EL (cell line): Measurements from ENCODE around the gene RBM28.

ENCODE experiments used
- DNase-seq: peaks from one replicate; pipeline ENCODE4 v3.0.0-alpha.2; 2016

The RBM28 gene

GRCh38 chr7:128255271-128255670 is 88.4 kb downstream of the RBM28 start:
- DNase-seq, result no peak

GRCh38 chr7:128254470-128254869 is 89.2 kb downstream of the RBM28 start:
- no peak for DNase-seq

DNA sequence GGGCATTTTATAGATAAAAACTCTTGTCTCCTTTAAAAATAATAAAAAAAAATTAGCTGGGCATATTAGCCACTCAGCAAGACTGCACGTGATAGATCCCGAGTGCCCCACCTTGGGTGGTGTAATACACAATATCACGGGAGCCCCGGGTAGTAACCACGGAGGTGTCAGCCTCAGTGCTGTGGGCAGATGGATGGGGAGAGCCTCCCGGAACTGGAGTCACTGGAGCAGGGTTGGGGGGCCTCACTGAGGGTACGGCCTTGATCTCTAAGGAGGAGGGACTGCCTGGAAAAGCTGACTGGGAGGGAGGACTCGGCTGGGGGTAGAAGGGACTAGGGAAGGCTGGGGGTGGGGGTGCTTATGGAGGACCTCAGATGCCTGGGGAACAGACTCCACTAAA is 90.0 kb downstream of the RBM28 start:
- no peak for DNase-seq

GRCh38 chr7:128251337-128251736 is 92.4 kb downstream of the RBM28 start:
- DNase-seq, result no peak
